Measurements from ENCODE around the gene KLHL36. TPM values are rescaled to one million over a fixed set of nuclear protein-coding genes. Genes with fewer than 3 reads are reported as not detected.

Gene KLHL36
- total and polyA plus RNA-seq, 9 of the 15 experiments (the other 6 are each of a cell fraction or from before 2014, with no cell fraction given) = 2.1 to 51.2 (median 18.5) TPM

DNA sequence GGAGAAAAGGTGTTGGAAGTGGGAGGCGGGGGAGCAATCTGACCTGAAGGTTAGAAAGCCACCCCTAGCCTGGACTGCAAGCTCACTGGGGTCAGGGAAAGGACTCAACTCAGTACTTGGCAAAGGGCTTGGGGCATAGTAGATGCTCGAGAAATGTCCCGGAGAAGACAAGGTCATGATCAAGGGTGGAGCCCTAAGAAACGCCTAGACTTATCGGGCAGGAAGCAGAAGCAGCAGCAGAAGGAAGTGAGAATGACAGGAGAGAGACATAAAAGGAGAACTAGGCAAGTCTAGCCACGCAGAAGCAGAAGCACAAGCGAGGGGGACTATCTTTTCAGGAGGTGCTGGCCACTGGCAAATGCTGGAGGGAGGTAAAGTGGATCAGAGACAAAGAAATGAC lies 40.6 kb upstream of the KLHL36 start (continued):
- TF ChIP-seq, protein P1, sequence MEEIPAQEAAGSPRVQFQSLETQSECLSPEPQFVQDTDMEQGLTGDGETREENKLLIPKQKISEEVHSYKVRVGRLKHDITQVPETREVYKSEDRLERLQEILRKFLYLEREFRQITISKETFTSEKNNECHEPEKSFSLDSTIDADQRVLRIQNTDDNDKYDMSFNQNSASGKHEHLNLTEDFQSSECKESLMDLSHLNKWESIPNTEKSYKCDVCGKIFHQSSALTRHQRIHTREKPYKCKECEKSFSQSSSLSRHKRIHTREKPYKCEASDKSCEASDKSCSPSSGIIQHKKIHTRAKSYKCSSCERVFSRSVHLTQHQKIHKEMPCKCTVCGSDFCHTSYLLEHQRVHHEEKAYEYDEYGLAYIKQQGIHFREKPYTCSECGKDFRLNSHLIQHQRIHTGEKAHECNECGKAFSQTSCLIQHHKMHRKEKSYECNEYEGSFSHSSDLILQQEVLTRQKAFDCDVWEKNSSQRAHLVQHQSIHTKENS (CRISPR knock-in tag; IDR thresholded peaks at IDR 0.05) = no peak
- TF ChIP-seq ZKSCAN8 (CRISPR knock-in tag; IDR thresholded peaks at IDR 0.05) = no peak
- TF ChIP-seq GTF2E2 (tag; IDR thresholded peaks at IDR 0.05) = no peak
- TF ChIP-seq, protein P2, sequence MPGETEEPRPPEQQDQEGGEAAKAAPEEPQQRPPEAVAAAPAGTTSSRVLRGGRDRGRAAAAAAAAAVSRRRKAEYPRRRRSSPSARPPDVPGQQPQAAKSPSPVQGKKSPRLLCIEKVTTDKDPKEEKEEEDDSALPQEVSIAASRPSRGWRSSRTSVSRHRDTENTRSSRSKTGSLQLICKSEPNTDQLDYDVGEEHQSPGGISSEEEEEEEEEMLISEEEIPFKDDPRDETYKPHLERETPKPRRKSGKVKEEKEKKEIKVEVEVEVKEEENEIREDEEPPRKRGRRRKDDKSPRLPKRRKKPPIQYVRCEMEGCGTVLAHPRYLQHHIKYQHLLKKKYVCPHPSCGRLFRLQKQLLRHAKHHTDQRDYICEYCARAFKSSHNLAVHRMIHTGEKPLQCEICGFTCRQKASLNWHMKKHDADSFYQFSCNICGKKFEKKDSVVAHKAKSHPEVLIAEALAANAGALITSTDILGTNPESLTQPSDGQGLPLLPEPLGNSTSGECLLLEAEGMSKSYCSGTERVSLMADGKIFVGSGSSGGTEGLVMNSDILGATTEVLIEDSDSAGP (CRISPR knock-in tag; IDR thresholded peaks at IDR 0.05) = no peak
- peak; percentile 53; the same call in 1 of the 2 replicates for TF ChIP-seq ELF1 (tag; IDR thresholded peaks at IDR 0.05)
- no peak for TF ChIP-seq ZNF507 (tag; conservative IDR thresholded peaks at IDR 0.05)
- peak; percentile 74; the same call in 1 of the 2 replicates for TF ChIP-seq ZNF212 (CRISPR knock-in tag; IDR thresholded peaks at IDR 0.05)
- peak in 1 of 2 experiments; percentile 36; a peak in 1 of 4 replicates for TF ChIP-seq MAZ (CRISPR knock-in tag; conservative IDR thresholded peaks at IDR 0.05 in 1 of 2, IDR thresholded peaks at IDR 0.05 in 1 of 2)
- TF ChIP-seq, protein P3, sequence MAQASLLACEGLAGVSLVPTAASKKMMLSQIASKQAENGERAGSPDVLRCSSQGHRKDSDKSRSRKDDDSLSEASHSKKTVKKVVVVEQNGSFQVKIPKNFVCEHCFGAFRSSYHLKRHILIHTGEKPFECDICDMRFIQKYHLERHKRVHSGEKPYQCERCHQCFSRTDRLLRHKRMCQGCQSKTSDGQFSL (CRISPR knock-in tag; IDR thresholded peaks at IDR 0.05) = 0 out of 2 replicates have a peak, but pooled peaks have one; percentile 43
- TF ChIP-seq, protein P3 (tag; IDR thresholded peaks at IDR 0.05) = no peak
- no peak for TF ChIP-seq SMAD1 (IDR thresholded peaks at IDR 0.05; ENCODE audit: low read depth, low read length, partially characterized antibody)
- no peak for TF ChIP-seq TGIF2 (CRISPR knock-in tag; IDR thresholded peaks at IDR 0.05)
- TF ChIP-seq MYBL2 (IDR thresholded peaks at IDR 0.05; ENCODE audit: low read depth) = no peak
- TF ChIP-seq MYBL2 (CRISPR knock-in tag; IDR thresholded peaks at IDR 0.05; ENCODE audit: borderline replicate concordance) = no peak
- TF ChIP-seq, protein P4, sequence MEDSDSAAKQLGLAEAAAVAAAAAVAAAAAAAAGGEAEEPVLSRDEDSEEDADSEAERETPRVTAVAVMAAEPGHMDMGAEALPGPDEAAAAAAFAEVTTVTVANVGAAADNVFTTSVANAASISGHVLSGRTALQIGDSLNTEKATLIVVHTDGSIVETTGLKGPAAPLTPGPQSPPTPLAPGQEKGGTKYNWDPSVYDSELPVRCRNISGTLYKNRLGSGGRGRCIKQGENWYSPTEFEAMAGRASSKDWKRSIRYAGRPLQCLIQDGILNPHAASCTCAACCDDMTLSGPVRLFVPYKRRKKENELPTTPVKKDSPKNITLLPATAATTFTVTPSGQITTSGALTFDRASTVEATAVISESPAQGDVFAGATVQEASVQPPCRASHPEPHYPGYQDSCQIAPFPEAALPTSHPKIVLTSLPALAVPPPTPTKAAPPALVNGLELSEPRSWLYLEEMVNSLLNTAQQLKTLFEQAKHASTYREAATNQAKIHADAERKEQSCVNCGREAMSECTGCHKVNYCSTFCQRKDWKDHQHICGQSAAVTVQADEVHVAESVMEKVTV (CRISPR knock-in tag; IDR thresholded peaks at IDR 0.05) = no peak
- TF ChIP-seq ZBTB7A (IDR thresholded peaks at IDR 0.05; ENCODE audit: borderline replicate concordance, control insufficient read depth, low read depth, low read length) = no peak
- TF ChIP-seq, protein P5, sequence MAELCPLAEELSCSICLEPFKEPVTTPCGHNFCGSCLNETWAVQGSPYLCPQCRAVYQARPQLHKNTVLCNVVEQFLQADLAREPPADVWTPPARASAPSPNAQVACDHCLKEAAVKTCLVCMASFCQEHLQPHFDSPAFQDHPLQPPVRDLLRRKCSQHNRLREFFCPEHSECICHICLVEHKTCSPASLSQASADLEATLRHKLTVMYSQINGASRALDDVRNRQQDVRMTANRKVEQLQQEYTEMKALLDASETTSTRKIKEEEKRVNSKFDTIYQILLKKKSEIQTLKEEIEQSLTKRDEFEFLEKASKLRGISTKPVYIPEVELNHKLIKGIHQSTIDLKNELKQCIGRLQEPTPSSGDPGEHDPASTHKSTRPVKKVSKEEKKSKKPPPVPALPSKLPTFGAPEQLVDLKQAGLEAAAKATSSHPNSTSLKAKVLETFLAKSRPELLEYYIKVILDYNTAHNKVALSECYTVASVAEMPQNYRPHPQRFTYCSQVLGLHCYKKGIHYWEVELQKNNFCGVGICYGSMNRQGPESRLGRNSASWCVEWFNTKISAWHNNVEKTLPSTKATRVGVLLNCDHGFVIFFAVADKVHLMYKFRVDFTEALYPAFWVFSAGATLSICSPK (IDR thresholded peaks at IDR 0.05; ENCODE audit: borderline replicate concordance) = no peak
- TF ChIP-seq, protein P6, sequence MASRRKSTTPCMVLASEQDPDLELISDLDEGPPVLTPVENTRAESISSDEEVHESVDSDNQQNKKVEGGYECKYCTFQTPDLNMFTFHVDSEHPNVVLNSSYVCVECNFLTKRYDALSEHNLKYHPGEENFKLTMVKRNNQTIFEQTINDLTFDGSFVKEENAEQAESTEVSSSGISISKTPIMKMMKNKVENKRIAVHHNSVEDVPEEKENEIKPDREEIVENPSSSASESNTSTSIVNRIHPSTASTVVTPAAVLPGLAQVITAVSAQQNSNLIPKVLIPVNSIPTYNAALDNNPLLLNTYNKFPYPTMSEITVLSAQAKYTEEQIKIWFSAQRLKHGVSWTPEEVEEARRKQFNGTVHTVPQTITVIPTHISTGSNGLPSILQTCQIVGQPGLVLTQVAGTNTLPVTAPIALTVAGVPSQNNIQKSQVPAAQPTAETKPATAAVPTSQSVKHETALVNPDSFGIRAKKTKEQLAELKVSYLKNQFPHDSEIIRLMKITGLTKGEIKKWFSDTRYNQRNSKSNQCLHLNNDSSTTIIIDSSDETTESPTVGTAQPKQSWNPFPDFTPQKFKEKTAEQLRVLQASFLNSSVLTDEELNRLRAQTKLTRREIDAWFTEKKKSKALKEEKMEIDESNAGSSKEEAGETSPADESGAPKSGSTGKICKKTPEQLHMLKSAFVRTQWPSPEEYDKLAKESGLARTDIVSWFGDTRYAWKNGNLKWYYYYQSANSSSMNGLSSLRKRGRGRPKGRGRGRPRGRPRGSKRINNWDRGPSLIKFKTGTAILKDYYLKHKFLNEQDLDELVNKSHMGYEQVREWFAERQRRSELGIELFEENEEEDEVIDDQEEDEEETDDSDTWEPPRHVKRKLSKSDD (conservative IDR thresholded peaks at IDR 0.05; ENCODE audit: low read length) = no peak
